SK-N-SH (cell line): ENCODE results near the gene SLIT1. TPM values are rescaled to one million over a fixed set of nuclear protein-coding genes. Genes with fewer than 3 reads are reported as not detected.

Experiments used
- CTCF ChIA-PET: fragments of 300-600, 350-600 bp; formaldehyde crosslinking; extraction: SDS; loops from one replicate; lab custom pipeline; 2021; lab: Yijun Ruan, JAX
- POLR2A ChIA-PET: fragments of 350-600 bp; sonication (Branson Sonifier 250); formaldehyde crosslinking; extraction: SDS; loops from one replicate; lab custom pipeline; 2020; ENCODE audit warnings: antibody characterized with exemption, inconsistent platforms; lab: Yijun Ruan, JAX
- DNase-seq: peaks from one replicate; pipeline ENCODE4 v3.0.0; 2012
- H2AFZ ChIP-seq: fragments of 200-600 bp; sonication (generic); 2 replicates; pipeline ENCODE4 v1.8.1; 2016; ENCODE audit warnings: antibody characterized with exemption, mild to moderate bottlenecking, low read depth
- H3F3A ChIP-seq: fragments of 200-600 bp; sonication (generic); replicated peaks from 2 replicates; pipeline ENCODE3; 2016; ENCODE audit warnings: antibody characterized with exemption, mild to moderate bottlenecking; ENCODE audit not compliant: insufficient read depth
- H3K27ac ChIP-seq, 2 experiments: fragments of 200-500 bp in 1 of 2; fragments of 200-600 bp in 1 of 2; sonication (Bioruptor generic) in 1 of 2; sonication (generic), shearing (Covaris generic) in 1 of 2; 2 replicates each; pipeline versions ENCODE4 v1.5.1 to v1.6.1; 2014 to 2016; ENCODE audit warnings: low read depth in 2 of 2, inconsistent platforms in 1 of 2, low read length in 1 of 2, mild to moderate bottlenecking in 1 of 2, mixed read lengths in 1 of 2
- H3K27me3 ChIP-seq: fragments of 200-600 bp; sonication (generic), shearing (Covaris generic); 2 replicates; pipeline ENCODE4 v1.6.1; 2016; ENCODE audit warnings: mixed run types; ENCODE audit not compliant: insufficient read depth
- H3K36me3 ChIP-seq, 2 experiments: fragments of 200-500 bp in 1 of 2; fragments of 200-600 bp in 1 of 2; sonication (Bioruptor generic) in 1 of 2; sonication (generic) in 1 of 2; replicated peaks in 1 of 2; 2 replicates each; pipeline versions ENCODE3 to v1.5.1; 2014 to 2016; ENCODE audit warnings: low read length in 1 of 2, mild to moderate bottlenecking in 1 of 2; ENCODE audit not compliant: insufficient read depth in 2 of 2, control insufficient read depth in 1 of 2
- H3K4me1 ChIP-seq, 2 experiments: fragments of 200-500 bp in 1 of 2; fragments of 200-600 bp in 1 of 2; sonication (Bioruptor generic) in 1 of 2; sonication (generic), shearing (Covaris generic) in 1 of 2; 2 replicates each; pipeline versions ENCODE4 v1.5.1 to v1.6.1; 2014 to 2016; ENCODE audit warnings: low read depth in 1 of 2, low read length in 1 of 2, mixed run types in 1 of 2; ENCODE audit not compliant: insufficient read depth in 2 of 2, control insufficient read depth in 1 of 2
- H3K4me2 ChIP-seq: fragments of 200-600 bp; sonication (generic), shearing (Covaris generic); 2 replicates; pipeline ENCODE4 v1.6.1; 2017; ENCODE audit warnings: mixed run types
- H3K4me3 ChIP-seq, 2 experiments: fragments of 200-500 bp in 1 of 2; fragments of 200-600 bp in 1 of 2; sonication (Bioruptor generic) in 1 of 2; sonication (generic), shearing (Covaris generic) in 1 of 2; 2 replicates each; pipeline versions ENCODE4 v1.5.1 to v1.8.1; 2014 to 2016; ENCODE audit warnings: low read depth in 2 of 2, inconsistent platforms in 1 of 2, low read length in 1 of 2, mild to moderate bottlenecking in 1 of 2, mixed read lengths in 1 of 2, moderate library complexity in 1 of 2
- H3K79me2 ChIP-seq: fragments of 200-600 bp; sonication (generic); 2 replicates; pipeline ENCODE4 v1.8.1; 2017; ENCODE audit warnings: mild to moderate bottlenecking; ENCODE audit not compliant: insufficient read depth
- H3K9ac ChIP-seq: fragments of 200-600 bp; sonication (generic); 2 replicates; pipeline ENCODE4 v1.6.1; 2017; ENCODE audit warnings: mixed run types
- H3K9me2 ChIP-seq: fragments of 200-600 bp; sonication (generic); 2 replicates; pipeline ENCODE4 v1.6.1; 2017; ENCODE audit warnings: mixed run types
- H3K9me3 ChIP-seq: fragments of 200-600 bp; sonication (generic); 2 replicates; pipeline ENCODE4 v1.6.1; 2017; ENCODE audit warnings: mixed run types, mild to moderate bottlenecking, moderate library complexity
- H4K20me1 ChIP-seq: fragments of 200-600 bp; sonication (generic); 2 replicates; pipeline ENCODE4 v1.6.1; 2017; ENCODE audit warnings: mild to moderate bottlenecking, mixed run types; ENCODE audit not compliant: insufficient read depth
- CHD2 ChIP-seq: fragments of 150-350 bp; IDR thresholded peaks from 2 replicates; pipeline ENCODE4 v1.6.1; 2018; ENCODE audit warnings: low read length; ENCODE audit not compliant: partially characterized antibody
- EZH2phosphoT487 ChIP-seq: fragments of 200-600 bp; sonication (generic); IDR thresholded peaks from 2 replicates; pipeline ENCODE4 v1.6.1; 2017; ENCODE audit warnings: low read depth, mixed run types, mild to moderate bottlenecking, antibody characterized with exemption, moderate library complexity, borderline replicate concordance
- FOSL2 ChIP-seq: IDR thresholded peaks from 2 replicates; pipeline ENCODE4 v1.4.0; 2012; ENCODE audit warnings: low read depth, mild to moderate bottlenecking, moderate library complexity, borderline replicate concordance
- FOXJ3 ChIP-seq: sonication (generic); formaldehyde crosslinking; IDR thresholded peaks from 2 replicates; pipeline ENCODE4 v1.5.1; 2020; ENCODE audit warnings: mild to moderate bottlenecking, missing genetic modification reagents
- JUND ChIP-seq: IDR thresholded peaks from 2 replicates; pipeline ENCODE4 v1.4.0; 2012
- MXI1 ChIP-seq: IDR thresholded peaks from 2 replicates; pipeline ENCODE4 v1.6.1; 2012; ENCODE audit warnings: mild to moderate bottlenecking, low read depth, low read length, improper control_type of control experiment
- POLR2AphosphoS5 ChIP-seq: IDR thresholded peaks from 2 replicates; pipeline ENCODE4 v1.6.1; 2012; ENCODE audit warnings: low read depth, low read length
- RCOR1 ChIP-seq: fragments of 150-350 bp; IDR thresholded peaks from 2 replicates; pipeline ENCODE4 v1.6.1; 2017; ENCODE audit warnings: antibody characterized with exemption, low read length
- SIN3A ChIP-seq: IDR thresholded peaks from 2 replicates; pipeline ENCODE4 v1.6.1; 2012; ENCODE audit warnings: low read depth, mild to moderate bottlenecking, low read length, moderate library complexity, borderline replicate concordance
- TAF1 ChIP-seq: IDR thresholded peaks from 2 replicates; pipeline ENCODE4 v1.6.1; 2012; ENCODE audit warnings: low read depth, mild to moderate bottlenecking, low read length, moderate library complexity, borderline replicate concordance
- WGBS: methylation state at CpG from one replicate; pipeline ENCODE4 v1.1.6; 2017; ENCODE audit warnings: low lambda C conversion rate; 5-methylcytosine and 5-hydroxymethylcytosine counted together
- polyA plus RNA-seq, 3 experiments: library from polyadenylated mRNA; depleted of rRNA; stranded (reverse); fragments of >200 nt; gene quantifications; 2 replicates each; pipeline ENCODE4 v1.2.3, GENCODE V29; 2012
- TF ChIP-seq, protein P1 (sequence below): fragments of 150-350 bp; IDR thresholded peaks from 2 replicates; pipeline ENCODE4 v1.6.1; 2016; ENCODE audit warnings: mild to moderate bottlenecking, low read depth, low read length
- TF ChIP-seq, protein P2 (sequence below): IDR thresholded peaks from 2 replicates; pipeline ENCODE4 v1.4.0; 2012; ENCODE audit warnings: low read depth, borderline replicate concordance
- TF ChIP-seq, protein P3 (sequence below): fragments of 150-350 bp; IDR thresholded peaks from 2 replicates; pipeline ENCODE4 v1.6.1; 2017; ENCODE audit warnings: antibody characterized with exemption, low read length, low read depth, borderline replicate concordance
- TF ChIP-seq, protein P4 (sequence below): IDR thresholded peaks from 2 replicates; pipeline ENCODE4; 2012
- TF ChIP-seq, protein P5 (sequence below): IDR thresholded peaks from 2 replicates; pipeline ENCODE4 v1.6.1; 2012; ENCODE audit warnings: mild to moderate bottlenecking, low read depth, low read length, moderate library complexity

Gene SLIT1
- polyA plus RNA-seq, 1 of the 3 experiments (the other 2 are of a cell fraction): 0.05 TPM

DNA sequence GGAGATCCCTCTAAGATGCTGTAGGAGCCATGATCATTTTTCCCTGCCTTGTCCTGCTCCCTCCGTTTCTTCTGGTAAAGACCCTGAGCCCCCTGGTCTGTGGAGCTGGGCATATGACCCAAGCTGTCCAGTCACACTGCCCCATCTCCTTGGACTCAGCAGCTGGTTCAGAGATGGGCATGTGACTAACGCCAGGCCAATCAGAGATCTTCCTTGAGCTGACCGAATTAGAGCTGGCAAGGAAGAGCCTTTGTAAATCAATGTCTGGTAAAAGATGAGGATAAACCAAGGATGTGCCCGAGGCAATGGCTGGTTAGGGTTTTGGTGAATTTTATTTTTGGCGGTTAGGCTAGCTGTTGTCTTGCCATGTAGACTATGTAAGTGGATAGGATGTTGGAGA lies 180.4 kb downstream of the SLIT1 start:
- H2AFZ ChIP-seq: no peak overlapping the region
- WGBS: 62% methylated on average over 5 of the region's 5 CpGs
- H3K4me2 ChIP-seq: no peak overlapping the region
- no peak overlapping the region for H3K4me3 ChIP-seq
- H3K4me1 ChIP-seq: no peaks in the 10 kb centered on the region
- H3K9me2 ChIP-seq: peaks cover 3% of the 10 kb centered on the region; the same call in 1 of the 2 replicates
- CTCF ChIA-PET: interaction anchor here (0.6 to 1.3 kb wide), 3 partner anchors 28 to 33 kb away, joined by 3 read pairs; no protein-coding TSS in a partner anchor
- H3K9ac ChIP-seq: no peak overlapping the region
- TF ChIP-seq CHD2 (no peak), POLR2AphosphoS5 (no peak)
- TF ChIP-seq, protein P1, sequence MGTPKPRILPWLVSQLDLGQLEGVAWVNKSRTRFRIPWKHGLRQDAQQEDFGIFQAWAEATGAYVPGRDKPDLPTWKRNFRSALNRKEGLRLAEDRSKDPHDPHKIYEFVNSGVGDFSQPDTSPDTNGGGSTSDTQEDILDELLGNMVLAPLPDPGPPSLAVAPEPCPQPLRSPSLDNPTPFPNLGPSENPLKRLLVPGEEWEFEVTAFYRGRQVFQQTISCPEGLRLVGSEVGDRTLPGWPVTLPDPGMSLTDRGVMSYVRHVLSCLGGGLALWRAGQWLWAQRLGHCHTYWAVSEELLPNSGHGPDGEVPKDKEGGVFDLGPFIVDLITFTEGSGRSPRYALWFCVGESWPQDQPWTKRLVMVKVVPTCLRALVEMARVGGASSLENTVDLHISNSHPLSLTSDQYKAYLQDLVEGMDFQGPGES: no peak
- TF ChIP-seq, protein P2, sequence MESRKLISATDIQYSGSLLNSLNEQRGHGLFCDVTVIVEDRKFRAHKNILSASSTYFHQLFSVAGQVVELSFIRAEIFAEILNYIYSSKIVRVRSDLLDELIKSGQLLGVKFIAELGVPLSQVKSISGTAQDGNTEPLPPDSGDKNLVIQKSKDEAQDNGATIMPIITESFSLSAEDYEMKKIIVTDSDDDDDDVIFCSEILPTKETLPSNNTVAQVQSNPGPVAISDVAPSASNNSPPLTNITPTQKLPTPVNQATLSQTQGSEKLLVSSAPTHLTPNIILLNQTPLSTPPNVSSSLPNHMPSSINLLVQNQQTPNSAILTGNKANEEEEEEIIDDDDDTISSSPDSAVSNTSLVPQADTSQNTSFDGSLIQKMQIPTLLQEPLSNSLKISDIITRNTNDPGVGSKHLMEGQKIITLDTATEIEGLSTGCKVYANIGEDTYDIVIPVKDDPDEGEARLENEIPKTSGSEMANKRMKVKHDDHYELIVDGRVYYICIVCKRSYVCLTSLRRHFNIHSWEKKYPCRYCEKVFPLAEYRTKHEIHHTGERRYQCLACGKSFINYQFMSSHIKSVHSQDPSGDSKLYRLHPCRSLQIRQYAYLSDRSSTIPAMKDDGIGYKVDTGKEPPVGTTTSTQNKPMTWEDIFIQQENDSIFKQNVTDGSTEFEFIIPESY: no peak
- TF ChIP-seq, protein P3, sequence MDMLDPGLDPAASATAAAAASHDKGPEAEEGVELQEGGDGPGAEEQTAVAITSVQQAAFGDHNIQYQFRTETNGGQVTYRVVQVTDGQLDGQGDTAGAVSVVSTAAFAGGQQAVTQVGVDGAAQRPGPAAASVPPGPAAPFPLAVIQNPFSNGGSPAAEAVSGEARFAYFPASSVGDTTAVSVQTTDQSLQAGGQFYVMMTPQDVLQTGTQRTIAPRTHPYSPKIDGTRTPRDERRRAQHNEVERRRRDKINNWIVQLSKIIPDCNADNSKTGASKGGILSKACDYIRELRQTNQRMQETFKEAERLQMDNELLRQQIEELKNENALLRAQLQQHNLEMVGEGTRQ: no peak
- H3K79me2 ChIP-seq: no peaks in the 10 kb centered on the region
- H3K36me3 ChIP-seq: no peaks in the 10 kb centered on the region
- POLR2A ChIA-PET: no interaction called here
- no peaks in the 10 kb centered on the region for H4K20me1 ChIP-seq
- H3K27me3 ChIP-seq: no peaks in the 10 kb centered on the region
- no peaks in the 10 kb centered on the region for H3F3A ChIP-seq
- DNase-seq: no peak
- H3K9me3 ChIP-seq: peaks cover 7% of the 10 kb centered on the region; the same call in 1 of the 2 replicates
- no peak overlapping the region for H3K27ac ChIP-seq

DNA sequence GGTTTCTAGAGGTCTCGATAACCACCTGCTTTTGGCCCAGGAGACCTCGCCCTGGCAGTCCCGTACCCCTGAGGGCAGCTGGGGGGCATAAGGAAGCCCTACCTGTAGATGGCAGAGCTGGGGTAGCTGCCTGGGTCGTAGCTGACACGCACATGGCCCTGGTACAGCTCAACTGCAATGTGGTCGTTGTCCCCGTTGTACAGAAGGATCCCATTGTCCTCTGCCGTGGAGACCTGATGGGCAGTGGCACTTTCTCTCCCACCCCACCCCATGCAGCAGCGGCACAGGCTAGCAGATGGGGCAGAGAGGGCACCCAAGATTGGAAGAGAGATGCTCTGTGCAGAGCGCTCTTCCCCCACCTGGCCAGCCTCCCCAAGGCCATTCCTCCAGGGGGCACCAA lies 181.2 kb downstream of the SLIT1 start:
- H3K4me2 ChIP-seq: no peak overlapping the region
- no peak for TF ChIP-seq FOXJ3
- TF ChIP-seq CHD2: no peak
- TF ChIP-seq, protein P1: no peak
- no peak for TF ChIP-seq JUND
- TF ChIP-seq, protein P4, sequence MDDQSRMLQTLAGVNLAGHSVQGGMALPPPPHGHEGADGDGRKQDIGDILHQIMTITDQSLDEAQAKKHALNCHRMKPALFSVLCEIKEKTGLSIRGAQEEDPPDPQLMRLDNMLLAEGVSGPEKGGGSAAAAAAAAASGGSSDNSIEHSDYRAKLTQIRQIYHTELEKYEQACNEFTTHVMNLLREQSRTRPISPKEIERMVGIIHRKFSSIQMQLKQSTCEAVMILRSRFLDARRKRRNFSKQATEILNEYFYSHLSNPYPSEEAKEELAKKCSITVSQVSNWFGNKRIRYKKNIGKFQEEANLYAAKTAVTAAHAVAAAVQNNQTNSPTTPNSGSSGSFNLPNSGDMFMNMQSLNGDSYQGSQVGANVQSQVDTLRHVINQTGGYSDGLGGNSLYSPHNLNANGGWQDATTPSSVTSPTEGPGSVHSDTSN: no peak
- TF ChIP-seq EZH2phosphoT487: no peak
- TF ChIP-seq TAF1: no peak
- TF ChIP-seq, protein P5, sequence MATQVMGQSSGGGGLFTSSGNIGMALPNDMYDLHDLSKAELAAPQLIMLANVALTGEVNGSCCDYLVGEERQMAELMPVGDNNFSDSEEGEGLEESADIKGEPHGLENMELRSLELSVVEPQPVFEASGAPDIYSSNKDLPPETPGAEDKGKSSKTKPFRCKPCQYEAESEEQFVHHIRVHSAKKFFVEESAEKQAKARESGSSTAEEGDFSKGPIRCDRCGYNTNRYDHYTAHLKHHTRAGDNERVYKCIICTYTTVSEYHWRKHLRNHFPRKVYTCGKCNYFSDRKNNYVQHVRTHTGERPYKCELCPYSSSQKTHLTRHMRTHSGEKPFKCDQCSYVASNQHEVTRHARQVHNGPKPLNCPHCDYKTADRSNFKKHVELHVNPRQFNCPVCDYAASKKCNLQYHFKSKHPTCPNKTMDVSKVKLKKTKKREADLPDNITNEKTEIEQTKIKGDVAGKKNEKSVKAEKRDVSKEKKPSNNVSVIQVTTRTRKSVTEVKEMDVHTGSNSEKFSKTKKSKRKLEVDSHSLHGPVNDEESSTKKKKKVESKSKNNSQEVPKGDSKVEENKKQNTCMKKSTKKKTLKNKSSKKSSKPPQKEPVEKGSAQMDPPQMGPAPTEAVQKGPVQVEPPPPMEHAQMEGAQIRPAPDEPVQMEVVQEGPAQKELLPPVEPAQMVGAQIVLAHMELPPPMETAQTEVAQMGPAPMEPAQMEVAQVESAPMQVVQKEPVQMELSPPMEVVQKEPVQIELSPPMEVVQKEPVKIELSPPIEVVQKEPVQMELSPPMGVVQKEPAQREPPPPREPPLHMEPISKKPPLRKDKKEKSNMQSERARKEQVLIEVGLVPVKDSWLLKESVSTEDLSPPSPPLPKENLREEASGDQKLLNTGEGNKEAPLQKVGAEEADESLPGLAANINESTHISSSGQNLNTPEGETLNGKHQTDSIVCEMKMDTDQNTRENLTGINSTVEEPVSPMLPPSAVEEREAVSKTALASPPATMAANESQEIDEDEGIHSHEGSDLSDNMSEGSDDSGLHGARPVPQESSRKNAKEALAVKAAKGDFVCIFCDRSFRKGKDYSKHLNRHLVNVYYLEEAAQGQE: no peak
- no peak for TF ChIP-seq RCOR1
- no peak for TF ChIP-seq POLR2AphosphoS5
- TF ChIP-seq MXI1: no peak
- TF ChIP-seq SIN3A: no peak
- no peak for TF ChIP-seq FOSL2
- H2AFZ ChIP-seq: no peak overlapping the region
- no peaks in the 10 kb centered on the region for H3F3A ChIP-seq
- no peak overlapping the region for H3K27ac ChIP-seq
- H3K79me2 ChIP-seq: no peaks in the 10 kb centered on the region
- 78% methylated on average over 5 of the region's 10 CpGs for WGBS
- H3K9me2 ChIP-seq: peaks cover 3% of the 10 kb centered on the region; the same call in 1 of the 2 replicates
- H4K20me1 ChIP-seq: no peaks in the 10 kb centered on the region
- H3K4me1 ChIP-seq: no peaks in the 10 kb centered on the region
- no peak for DNase-seq
- H3K4me3 ChIP-seq: no peak overlapping the region
- H3K27me3 ChIP-seq: no peaks in the 10 kb centered on the region
- CTCF ChIA-PET: interaction anchor here (1.3 kb wide), 1 partner anchor 32 kb away, joined by 3 read pairs; no protein-coding TSS in a partner anchor
- POLR2A ChIA-PET: no interaction called here
- H3K9me3 ChIP-seq: peaks cover 7% of the 10 kb centered on the region; the same call in 1 of the 2 replicates
- no peak overlapping the region for H3K9ac ChIP-seq
- no peaks in the 10 kb centered on the region for H3K36me3 ChIP-seq
